Embryonic facial prominence (tissue), 1 donor: ENCODE measurements around the gene SLK.

Experiments used
- DNase-seq: peaks from one replicate; pipeline ENCODE4 v3.0.0-alpha.2; 2016; ENCODE audit errors: extremely low spot score

SLK gene

GRCh38 chr10:104052431-104052830 is 85.5 kb downstream of the SLK start:
- no peak for DNase-seq

DNA sequence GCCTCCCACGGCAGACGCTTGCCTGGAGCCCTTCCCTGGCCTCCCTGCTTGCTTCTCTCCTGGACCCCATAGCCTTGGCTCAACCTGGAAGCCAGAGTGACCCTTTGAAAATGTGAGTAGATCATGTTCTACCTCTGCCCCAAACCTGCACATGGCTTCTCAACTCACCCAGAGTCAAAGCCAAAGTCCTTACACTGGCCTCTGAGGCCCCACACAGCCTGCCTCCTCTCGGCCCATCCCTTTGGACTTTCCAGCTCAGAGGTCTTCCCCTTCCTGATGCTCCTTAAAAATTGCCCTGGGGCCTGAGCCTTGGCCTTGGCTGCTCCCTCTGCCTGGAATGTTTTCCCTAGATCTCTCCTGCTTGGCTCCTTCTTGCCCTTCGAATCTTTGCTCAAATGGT is 86.3 kb downstream of the SLK start:
- no peak for DNase-seq

DNA sequence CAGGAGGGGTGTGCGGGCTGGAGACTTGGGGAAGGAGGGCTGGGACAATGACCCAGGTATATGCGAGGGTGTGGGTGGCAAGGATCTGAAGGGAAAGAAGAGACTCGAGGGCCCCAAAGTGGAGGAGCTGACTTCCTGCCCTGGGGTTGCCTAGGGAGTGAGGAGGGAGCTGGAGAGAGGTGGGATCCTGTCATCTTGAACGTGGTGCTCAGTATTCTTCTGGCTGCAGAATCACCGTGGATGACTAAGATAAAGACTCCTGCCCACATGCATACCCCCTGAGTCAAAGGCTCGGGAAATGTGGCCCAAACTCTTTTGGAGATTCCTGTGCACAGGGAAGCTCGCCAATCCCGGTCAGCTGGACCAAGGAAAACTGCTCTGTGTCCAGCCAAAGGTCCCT is 87.5 kb downstream of the SLK start:
- no peak for DNase-seq

GRCh38 chr10:104056619-104057273 is 89.8 kb downstream of the SLK start:
- DNase-seq = no peak

DNA sequence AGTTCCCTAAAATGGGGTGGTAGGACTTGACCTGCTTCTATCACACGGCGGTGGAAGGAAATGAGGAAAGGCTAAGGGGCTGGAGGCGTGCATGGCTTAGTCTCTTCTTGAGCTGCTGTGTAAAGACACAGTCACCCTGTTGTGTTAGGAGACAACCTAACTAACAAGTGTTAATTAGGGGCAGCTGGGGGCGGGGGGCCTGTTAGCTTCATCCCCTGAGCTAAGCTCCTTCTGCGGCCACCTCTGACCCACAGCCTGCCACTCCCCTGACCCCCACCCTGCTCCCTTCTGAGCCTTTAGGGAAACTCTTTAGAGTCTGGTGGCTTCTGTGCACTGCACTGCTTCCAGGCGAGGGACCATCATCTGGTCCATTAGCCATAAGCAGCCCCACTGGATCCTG is 90.8 kb downstream of the SLK start:
- DNase-seq = no peak

DNA sequence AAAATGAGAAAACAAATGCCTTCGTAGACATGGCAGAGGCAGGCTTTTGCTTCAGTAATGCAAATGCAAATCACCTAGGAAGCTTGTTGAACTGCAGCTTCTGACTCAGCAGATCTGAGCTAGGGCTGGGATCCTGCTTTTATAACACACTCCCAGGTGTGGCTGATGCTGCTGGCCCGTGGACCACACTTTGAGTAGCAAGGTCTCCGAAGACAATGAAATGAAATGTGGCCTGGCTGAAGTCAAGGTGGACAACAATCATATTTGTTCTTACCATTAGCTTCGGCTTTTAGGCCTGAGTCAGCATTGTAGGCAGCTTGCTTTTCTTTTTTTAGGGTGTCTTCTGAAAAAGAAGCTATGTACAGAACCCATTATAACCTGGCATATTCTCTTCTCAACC is 92.4 kb downstream of the SLK start:
- DNase-seq = no peak

DNA sequence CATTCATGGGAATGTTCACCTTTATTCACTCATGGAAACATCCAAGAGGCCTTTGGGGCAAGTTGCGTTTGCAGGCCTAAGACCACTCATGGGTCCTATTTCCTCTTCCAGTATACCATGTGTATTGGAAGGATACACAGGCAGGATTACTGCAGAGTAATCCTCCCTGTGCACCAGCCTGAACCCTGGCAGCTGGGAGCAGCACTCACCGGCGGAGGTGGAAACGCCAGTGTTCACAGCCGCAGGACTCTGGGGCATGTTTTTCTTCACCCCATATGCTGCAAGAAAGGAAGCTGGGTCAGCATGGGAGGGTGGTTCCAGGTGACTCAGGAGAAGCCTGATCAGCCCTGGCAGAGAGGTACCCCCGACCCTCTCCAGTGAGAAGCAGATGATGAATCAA is 94.3 kb downstream of the SLK start:
- no peak for DNase-seq

DNA sequence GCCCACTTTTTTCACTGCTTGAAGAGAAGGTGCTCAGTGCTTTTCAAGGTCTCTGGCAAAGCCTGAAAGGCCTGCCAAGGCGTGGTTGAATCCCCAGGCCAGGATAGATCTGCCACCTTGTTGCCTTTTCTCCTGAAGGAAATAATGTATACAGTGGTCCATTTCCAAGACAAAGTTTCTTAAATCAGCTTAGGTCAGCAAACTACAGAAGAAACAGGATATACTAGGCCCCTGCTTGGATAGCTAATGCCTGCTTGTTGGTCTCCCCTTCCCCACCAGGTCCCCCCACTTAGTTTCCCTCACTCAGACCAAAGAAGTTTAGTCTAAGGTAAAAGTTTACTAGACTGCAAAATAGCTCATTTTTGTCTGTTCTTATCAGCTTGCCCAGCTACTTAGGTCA is 98.8 kb downstream of the SLK start:
- DNase-seq = no peak

- DNase-seq = no peak
Measured at GRCh38 chr10:104066945-104067344, 100.0 kb downstream of the SLK start.

DNA sequence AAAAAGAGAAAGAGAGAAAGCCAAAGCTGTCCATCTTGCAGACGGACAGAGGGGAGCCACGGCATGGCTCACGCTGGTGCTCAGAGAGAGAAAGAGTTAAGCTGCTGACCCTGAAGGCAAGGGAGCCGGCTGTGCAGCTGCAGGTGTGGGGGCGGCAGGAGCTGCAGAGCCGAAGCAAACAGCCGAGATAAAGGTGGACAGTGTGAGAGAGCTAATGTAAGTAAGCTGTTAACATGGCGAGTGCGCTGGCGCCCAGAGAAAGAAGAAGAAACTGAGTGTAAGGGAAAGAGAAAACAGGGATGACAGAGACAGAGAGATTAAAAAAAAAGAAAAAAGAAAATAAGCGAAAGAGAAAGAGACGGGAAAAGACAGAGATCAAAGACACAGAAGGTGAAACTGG is 100.6 kb downstream of the SLK start:
- DNase-seq = no peak

DNA sequence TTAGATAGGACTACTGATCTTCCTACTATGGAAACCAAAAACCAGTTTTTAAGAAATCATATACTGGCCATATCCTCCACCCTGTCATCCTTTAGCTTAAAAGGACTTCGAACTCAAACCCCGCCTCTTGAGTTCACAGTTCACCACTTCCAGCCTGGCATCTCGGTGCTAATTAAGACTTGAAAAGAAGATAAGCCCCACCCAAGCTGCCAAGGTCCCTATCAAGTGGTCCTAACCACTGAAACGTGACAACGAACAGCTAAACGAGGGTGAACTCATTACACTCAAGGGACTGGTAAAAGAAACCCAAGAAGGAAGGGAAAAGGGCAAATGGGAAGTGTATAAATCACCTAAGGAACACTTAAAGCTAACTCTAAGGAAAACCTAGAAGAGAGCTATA is 102.7 kb downstream of the SLK start:
- DNase-seq = no peak

DNA sequence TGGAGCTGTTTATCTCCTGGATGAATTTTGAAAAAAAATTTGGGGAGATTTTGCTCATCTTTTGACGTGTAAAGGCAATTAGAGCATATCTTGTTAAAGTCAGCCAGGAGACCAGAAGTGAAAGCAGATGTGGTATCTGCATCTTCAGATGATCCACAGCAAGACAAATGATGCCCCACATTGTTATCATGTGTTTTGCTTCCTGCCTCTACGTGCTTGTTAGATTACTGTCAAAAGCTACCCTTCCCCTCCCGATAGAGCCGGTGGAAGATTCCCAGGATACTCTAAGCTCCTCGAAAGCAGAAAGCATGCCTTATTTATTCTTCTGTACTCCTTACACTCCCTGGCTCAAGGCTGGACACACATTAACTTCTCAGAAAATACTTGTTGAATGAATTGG is 105.8 kb downstream of the SLK start:
- DNase-seq = no peak

- DNase-seq = no peak
Measured at GRCh38 chr10:104074505-104074904, 107.6 kb downstream of the SLK start.

DNA sequence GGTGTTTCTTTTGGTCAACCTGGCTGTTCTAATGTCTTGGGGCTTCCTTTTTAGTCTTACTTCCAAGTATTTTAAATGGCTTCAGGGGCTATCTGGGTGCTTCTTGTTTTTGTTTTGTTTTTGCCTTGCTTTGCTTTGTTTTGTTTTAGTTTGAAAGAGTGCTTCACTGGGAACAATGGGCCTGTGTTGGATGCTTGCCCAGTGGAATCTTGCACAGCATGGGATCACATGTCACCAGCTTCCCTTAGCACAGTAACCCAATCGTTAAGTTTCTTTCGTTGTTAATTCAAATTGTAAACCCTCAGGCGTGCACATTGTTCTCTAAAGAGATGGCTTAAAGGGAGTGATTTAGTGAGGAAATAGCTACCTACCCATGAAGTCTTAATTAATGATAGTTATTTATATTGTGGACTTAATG is 109.8 kb downstream of the SLK start:
- no peak for DNase-seq

DNA sequence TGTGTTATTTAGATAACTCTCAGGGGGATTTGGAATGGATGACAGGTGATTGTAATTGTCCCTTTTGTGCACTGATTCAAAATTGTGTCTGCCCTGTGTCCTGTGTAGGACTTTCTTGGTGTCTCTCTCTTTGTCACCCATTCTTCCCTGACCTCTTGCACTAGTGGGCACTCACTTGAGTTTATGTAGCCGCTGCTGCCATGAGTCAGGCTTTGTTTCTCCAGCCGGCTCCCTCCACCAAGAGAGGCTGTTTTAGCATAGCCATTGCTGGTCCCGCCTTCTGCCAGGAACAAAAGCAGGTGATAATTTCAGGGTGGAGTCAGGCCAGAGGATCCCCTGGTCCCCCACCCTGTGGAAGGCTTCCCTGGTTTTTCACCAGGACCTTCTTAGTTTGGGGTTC is 110.3 kb downstream of the SLK start:
- no peak for DNase-seq

- no peak for DNase-seq
Measured at GRCh38 chr10:104077663-104078151, 110.8 kb downstream of the SLK start.
